Caco-2 (cell line): ENCODE measurements around the gene RHOG. TPM values are rescaled to one million over a fixed set of nuclear protein-coding genes. Genes with fewer than 3 reads are reported as not detected.

Experiments used
- BruUV-seq: library from RNA; stranded (reverse); fragments of 400-500 nt; replicated peaks from 2 replicates; lab custom pipeline; 2021; lab: Mats Ljungman, UMichigan
- CTCF ChIA-PET: fragments of 300-600 bp; sonication (Branson Sonifier 250); formaldehyde crosslinking; loops from one replicate; lab custom pipeline; 2022; ENCODE audit warnings: antibody characterized with exemption; lab: Charles Lee
- POLR2A ChIA-PET: fragments of 300-600 bp; sonication (Branson Sonifier 250); formaldehyde crosslinking; loops from one replicate; lab custom pipeline; 2022; ENCODE audit warnings: antibody characterized with exemption; lab: Charles Lee
- DNase-seq, 2 experiments: peaks; one replicate each; pipeline versions ENCODE4 v3.0.0 to v3.0.0-alpha.2; 2020 to 2022
- H3K27me3 ChIP-seq: replicated peaks from 2 replicates; pipeline ENCODE4 v1.6.0; 2011; ENCODE audit warnings: low read length; ENCODE audit not compliant: control insufficient read depth, insufficient read depth
- H3K36me3 ChIP-seq: 2 replicates; pipeline ENCODE4 v1.5.1; 2011; ENCODE audit warnings: low read length; ENCODE audit not compliant: control insufficient read depth, insufficient read depth
- H3K4me1 ChIP-seq: fragments of 250-450 bp; sonication (Bioruptor Pico); 2 replicates; pipeline ENCODE4 v1.5.1; 2020; ENCODE audit warnings: mild to moderate bottlenecking
- H3K4me3 ChIP-seq: 2 replicates; pipeline ENCODE4 v1.5.1; 2011; ENCODE audit warnings: low read depth, mild to moderate bottlenecking, control low read depth, low read length
- H3K9me3 ChIP-seq: fragments of 250-450 bp; sonication (Bioruptor Pico); 2 replicates; pipeline ENCODE4 v1.5.1; 2020; ENCODE audit warnings: mild to moderate bottlenecking, moderate library complexity
- H3K27ac Mint-ChIP-seq: one replicate; pipeline ENCODE4 v1.8.0; 2022; ENCODE audit warnings: mixed read lengths; ENCODE audit not compliant: unreplicated experiment
- H3K27me3 Mint-ChIP-seq: one replicate; pipeline ENCODE4 v1.8.0; 2022; ENCODE audit warnings: mixed read lengths; ENCODE audit not compliant: insufficient read depth, unreplicated experiment
- H3K36me3 Mint-ChIP-seq: one replicate; pipeline ENCODE4 v1.8.0; 2022; ENCODE audit warnings: mild to moderate bottlenecking, mixed read lengths; ENCODE audit not compliant: insufficient read depth, unreplicated experiment
- H3K4me1 Mint-ChIP-seq: one replicate; pipeline ENCODE4 v1.8.0; 2022; ENCODE audit warnings: low read depth, mixed read lengths; ENCODE audit not compliant: unreplicated experiment
- H3K4me3 Mint-ChIP-seq: one replicate; pipeline ENCODE4 v1.8.0; 2022; ENCODE audit warnings: mild to moderate bottlenecking, moderate library complexity, mixed read lengths; ENCODE audit not compliant: unreplicated experiment
- H3K9me3 Mint-ChIP-seq: one replicate; pipeline ENCODE4 v1.8.0; 2022; ENCODE audit warnings: mixed read lengths; ENCODE audit not compliant: unreplicated experiment
- CTCF ChIP-seq, 2 experiments: fragments of 200-600 bp in 1 of 2; IDR thresholded peaks; 1 replicate in 1 of 2; 2 replicates in 1 of 2; pipeline versions ENCODE4 v1.5.1 to v1.8.0; 2011 to 2022; ENCODE audit warnings: antibody characterized with exemption in 1 of 2, control low read depth in 1 of 2, inconsistent platforms in 1 of 2, low read depth in 1 of 2, low read length in 1 of 2, mild to moderate bottlenecking in 1 of 2, moderate library complexity in 1 of 2; ENCODE audit not compliant: insufficient read depth in 1 of 2, severe bottlenecking in 1 of 2, unreplicated experiment in 1 of 2
- intact Hi-C: fragments of 100-400 bp; cut with micrococcal nuclease; formaldehyde crosslinking; loops from one replicate; pipeline ENCODE4 v1.10.0; 2022; ENCODE audit not compliant: unreplicated experiment
- total RNA-seq: library from RNA; stranded (reverse); gene quantifications from 2 replicates; pipeline ENCODE4 v1.2.3, GENCODE V29; 2022

The RHOG gene
- total RNA-seq, 1 experiment from 2014 or later, result 36.9 TPM

- Mint-ChIP-seq H3K36me3 (peaks cover 38% of the 10 kb centered on the region), H3K9me3 (no peaks in the 10 kb centered on the region), H3K4me1 (peaks cover 23% of the 10 kb centered on the region), H3K4me3 (no peak overlapping the region), H3K27ac (no peak overlapping the region), H3K27me3 (no peaks in the 10 kb centered on the region)
- H3K4me1 ChIP-seq, result peaks cover 14% of the 10 kb centered on the region
- DNase-seq, result no peak
- CTCF ChIA-PET, result interaction anchor here (0.5 kb wide), 1 partner anchor 25 kb away, joined by 3 read pairs; no protein-coding TSS in a partner anchor
- intact Hi-C loops, result no loop called here
- no peak overlapping the region for H3K4me3 ChIP-seq
- no peaks in the 10 kb centered on the region for H3K27me3 ChIP-seq
- H3K36me3 ChIP-seq, result no peaks in the 10 kb centered on the region
- TF ChIP-seq CTCF (IDR thresholded peaks at IDR 0.05; ENCODE audit: insufficient read depth in 1 of 2, low read depth in 1 of 2, low read length in 1 of 2, severe bottlenecking in 1 of 2, unreplicated experiment in 1 of 2), result no peak
- no TSS peak for BruUV-seq
- POLR2A ChIA-PET, result no interaction called here
- no peaks in the 10 kb centered on the region for H3K9me3 ChIP-seq
Measured at GRCh38 chr11:3833449-3833848, 7.3 kb downstream of the RHOG start.

- DNase-seq, result no peak
- H3K36me3 Mint-ChIP-seq, result peaks cover 38% of the 10 kb centered on the region
- no peak overlapping the region for H3K27ac Mint-ChIP-seq
- no TSS peak for BruUV-seq
- H3K9me3 Mint-ChIP-seq, result no peaks in the 10 kb centered on the region
- H3K4me3 Mint-ChIP-seq, result no peak overlapping the region
- ChIA-PET POLR2A (no interaction called here), CTCF (interaction anchor here (0.5 kb wide), 1 partner anchor 26 kb away, joined by 3 read pairs; no protein-coding TSS in a partner anchor)
- Histone ChIP-seq H3K9me3 (no peaks in the 10 kb centered on the region), H3K4me3 (no peak overlapping the region), H3K36me3 (no peaks in the 10 kb centered on the region; the same call in 1 of the 2 replicates), H3K27me3 (no peaks in the 10 kb centered on the region), H3K4me1 (peaks cover 14% of the 10 kb centered on the region)
- intact Hi-C loops, result no loop called here
- TF ChIP-seq CTCF (IDR thresholded peaks at IDR 0.05; ENCODE audit: insufficient read depth in 1 of 2, low read depth in 1 of 2, low read length in 1 of 2, severe bottlenecking in 1 of 2, unreplicated experiment in 1 of 2), result no peak
- peaks cover 23% of the 10 kb centered on the region for H3K4me1 Mint-ChIP-seq
- H3K27me3 Mint-ChIP-seq, result no peaks in the 10 kb centered on the region
Measured at GRCh38 chr11:3832816-3833215, 7.9 kb downstream of the RHOG start.

- Histone ChIP-seq H3K36me3 (no peaks in the 10 kb centered on the region; the same call in none of the 2 replicates), H3K4me1 (peaks cover 14% of the 10 kb centered on the region), H3K27me3 (no peaks in the 10 kb centered on the region), H3K9me3 (no peaks in the 10 kb centered on the region), H3K4me3 (no peak overlapping the region)
- POLR2A ChIA-PET, result no interaction called here
- CTCF ChIA-PET, result no interaction called here
- H3K36me3 Mint-ChIP-seq, result peaks cover 50% of the 10 kb centered on the region
- no peak for TF ChIP-seq CTCF (IDR thresholded peaks at IDR 0.05; ENCODE audit: insufficient read depth in 1 of 2, low read depth in 1 of 2, low read length in 1 of 2, severe bottlenecking in 1 of 2, unreplicated experiment in 1 of 2)
- H3K27ac Mint-ChIP-seq, result peak overlapping the region; percentile 63
- no peak overlapping the region for H3K4me3 Mint-ChIP-seq
- H3K4me1 Mint-ChIP-seq, result peaks cover 23% of the 10 kb centered on the region
- no peak for DNase-seq
- H3K9me3 Mint-ChIP-seq, result no peaks in the 10 kb centered on the region
- BruUV-seq, result no TSS peak
- no peaks in the 10 kb centered on the region for H3K27me3 Mint-ChIP-seq
- intact Hi-C loops, result no loop called here
Measured at GRCh38 chr11:3831378-3832239, 9.2 kb downstream of the RHOG start.
